GM18909 (cell line): ENCODE data around the gene SLC37A1.
"Not testable (repeated sequence)": the region's sequence is repeated elsewhere in the genome, so short reads cannot be mapped to it uniquely, and the experiment has no call there.

Experiments
- ATAC-seq: cut with Tn5 transposase; IDR thresholded peaks from one replicate; pipeline ENCODE4 v1.9.1; 2021; ENCODE audit warnings: mild to moderate bottlenecking; ENCODE audit not compliant: unreplicated experiment, poor library complexity

Gene SLC37A1

GRCh38 chr21:42607525-42608102 is 94.0 kb downstream of the SLC37A1 start:
- no peak for ATAC-seq

- ATAC-seq: no peak
Measured at GRCh38 chr21:42608446-42608845, 94.8 kb downstream of the SLC37A1 start.

GRCh38 chr21:42609811-42610210 is 96.2 kb downstream of the SLC37A1 start:
- no peak for ATAC-seq

GRCh38 chr21:42611852-42612251 is 98.2 kb downstream of the SLC37A1 start:
- no peak for ATAC-seq

DNA sequence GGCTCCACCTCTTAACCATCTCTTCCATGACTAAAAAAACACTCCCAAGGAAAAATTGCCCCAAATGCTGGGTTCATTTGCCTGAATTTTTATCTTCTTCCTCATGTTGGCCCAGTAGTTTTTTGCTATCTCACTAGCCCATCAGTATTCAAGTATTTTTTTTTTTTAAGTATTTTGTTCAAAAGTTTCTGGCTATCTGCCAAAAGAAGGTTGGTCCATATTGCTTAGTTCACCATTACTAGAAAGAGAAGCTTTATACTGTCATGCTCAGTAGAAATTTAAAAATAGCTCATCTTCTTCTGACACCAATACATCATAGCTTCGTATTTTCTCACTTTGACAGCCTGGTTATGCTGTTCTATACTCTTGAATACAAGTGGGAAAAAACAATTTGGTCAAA is 98.7 kb downstream of the SLC37A1 start:
- ATAC-seq: no peak

GRCh38 chr21:42613756-42614155 is 100.1 kb downstream of the SLC37A1 start:
- ATAC-seq: no peak

DNA sequence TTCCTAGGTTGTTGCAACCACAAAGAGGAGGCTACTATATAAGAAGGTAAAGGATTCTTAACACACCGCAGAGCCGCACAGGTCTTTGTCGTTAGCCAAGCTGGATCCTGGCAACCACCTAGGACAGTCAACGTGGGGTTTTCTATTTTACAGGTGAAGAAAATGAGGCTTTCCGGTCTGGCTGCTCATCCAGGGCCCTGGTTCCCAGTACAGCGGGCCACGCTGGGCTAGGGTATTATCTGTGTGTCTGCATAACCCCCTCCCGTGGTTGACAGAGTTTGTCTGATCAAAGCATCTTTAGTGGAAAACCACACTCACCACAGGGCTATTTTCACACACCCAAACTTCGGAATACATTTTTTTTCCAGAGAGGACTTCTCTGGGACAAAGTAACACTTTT is 100.7 kb downstream of the SLC37A1 start:
- ATAC-seq: no peak

- no peak for ATAC-seq
Measured at GRCh38 chr21:42614811-42615351, 101.2 kb downstream of the SLC37A1 start.

DNA sequence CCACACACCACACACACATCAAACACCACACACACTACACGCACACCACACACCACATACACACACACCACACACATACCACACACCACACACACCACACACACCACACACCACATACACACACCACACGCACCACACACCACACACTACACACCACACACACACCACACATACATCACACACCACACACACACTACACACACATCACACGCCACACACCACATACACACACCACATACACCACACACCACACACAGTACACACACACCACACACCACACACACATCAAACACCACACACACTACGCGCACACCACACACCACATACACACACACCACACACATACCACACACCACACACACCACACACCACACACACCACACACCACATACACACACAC is 101.7 kb downstream of the SLC37A1 start:
- not testable (repeated sequence) for ATAC-seq

DNA sequence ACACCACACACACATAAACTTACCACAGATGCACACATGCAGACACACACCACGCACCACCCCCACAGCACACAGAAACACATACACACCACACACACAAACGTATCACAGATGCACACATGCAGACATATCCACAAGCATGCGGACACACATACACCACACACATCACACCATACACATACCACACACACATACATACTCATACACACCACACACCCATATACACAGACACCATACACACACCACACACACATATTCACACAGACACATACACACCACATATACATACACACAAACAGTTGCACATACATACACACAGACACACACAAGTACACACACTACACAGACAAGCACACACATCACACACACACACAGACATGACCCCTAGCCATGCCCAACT is 102.3 kb downstream of the SLC37A1 start:
- no peak for ATAC-seq

DNA sequence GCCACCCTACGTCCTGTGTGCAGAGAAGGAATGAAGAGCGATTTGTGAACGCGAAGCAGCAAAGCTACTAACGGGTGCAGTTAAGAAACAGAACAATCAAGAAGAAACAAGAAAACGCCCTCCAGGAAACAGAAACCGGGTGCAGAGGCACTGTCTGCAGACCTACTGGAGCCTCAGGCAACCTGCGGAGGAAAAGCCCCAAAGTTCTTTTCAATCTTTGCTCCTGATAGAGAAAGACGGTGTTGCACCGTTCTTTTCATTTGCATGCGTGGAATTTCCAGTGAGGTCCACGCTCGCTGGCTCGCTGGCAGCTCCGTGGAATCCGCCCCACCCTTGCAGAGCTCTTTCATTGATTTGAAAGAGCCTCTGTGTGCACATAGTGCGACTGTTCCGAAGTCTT is 102.8 kb downstream of the SLC37A1 start:
- no peak for ATAC-seq

DNA sequence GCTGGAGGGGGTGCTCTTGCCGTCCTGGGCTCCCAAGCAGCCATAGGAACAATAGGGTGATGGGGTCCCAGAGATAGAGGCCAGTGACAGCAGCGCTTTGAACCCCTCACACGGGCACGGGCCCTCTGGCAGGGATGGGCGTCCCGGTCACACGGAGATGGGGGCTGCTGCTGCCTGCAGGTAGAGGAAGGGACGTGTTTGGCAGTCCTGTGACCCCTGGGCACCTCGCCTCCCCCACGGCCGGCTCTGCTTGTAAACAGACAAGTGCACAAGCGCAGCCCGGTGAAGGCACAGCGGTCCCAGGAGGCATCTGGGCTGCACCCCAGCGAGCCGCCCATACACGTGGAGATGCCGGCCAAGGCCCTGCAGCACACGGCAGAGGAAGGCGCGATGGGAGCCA is 103.3 kb downstream of the SLC37A1 start:
- no peak for ATAC-seq

- ATAC-seq: no peak
Measured at GRCh38 chr21:42617486-42617885, 103.8 kb downstream of the SLC37A1 start.

- ATAC-seq: no peak
Measured at GRCh38 chr21:42618707-42619102, 105.1 kb downstream of the SLC37A1 start.

- no peak for ATAC-seq
Measured at GRCh38 chr21:42619166-42619565, 105.5 kb downstream of the SLC37A1 start.

DNA sequence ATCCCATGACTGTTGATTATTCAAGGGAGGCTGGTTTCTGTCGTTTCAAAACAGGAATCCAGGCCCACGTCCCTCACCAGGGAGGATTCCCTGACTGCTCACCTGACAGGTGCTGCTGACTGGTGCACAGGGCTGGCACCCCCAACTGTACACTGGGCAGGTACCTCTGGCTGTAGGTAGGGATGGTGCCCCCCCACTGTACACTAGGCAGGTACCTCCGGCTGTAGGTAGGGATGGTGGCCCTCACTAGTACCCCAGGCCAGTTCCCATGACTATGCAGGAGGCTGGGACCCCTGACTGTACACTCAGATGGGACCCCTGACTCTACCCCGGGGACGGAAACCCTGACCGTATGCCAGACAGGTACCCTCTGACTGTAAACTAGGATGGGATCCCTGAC is 106.2 kb downstream of the SLC37A1 start:
- no peak for ATAC-seq

DNA sequence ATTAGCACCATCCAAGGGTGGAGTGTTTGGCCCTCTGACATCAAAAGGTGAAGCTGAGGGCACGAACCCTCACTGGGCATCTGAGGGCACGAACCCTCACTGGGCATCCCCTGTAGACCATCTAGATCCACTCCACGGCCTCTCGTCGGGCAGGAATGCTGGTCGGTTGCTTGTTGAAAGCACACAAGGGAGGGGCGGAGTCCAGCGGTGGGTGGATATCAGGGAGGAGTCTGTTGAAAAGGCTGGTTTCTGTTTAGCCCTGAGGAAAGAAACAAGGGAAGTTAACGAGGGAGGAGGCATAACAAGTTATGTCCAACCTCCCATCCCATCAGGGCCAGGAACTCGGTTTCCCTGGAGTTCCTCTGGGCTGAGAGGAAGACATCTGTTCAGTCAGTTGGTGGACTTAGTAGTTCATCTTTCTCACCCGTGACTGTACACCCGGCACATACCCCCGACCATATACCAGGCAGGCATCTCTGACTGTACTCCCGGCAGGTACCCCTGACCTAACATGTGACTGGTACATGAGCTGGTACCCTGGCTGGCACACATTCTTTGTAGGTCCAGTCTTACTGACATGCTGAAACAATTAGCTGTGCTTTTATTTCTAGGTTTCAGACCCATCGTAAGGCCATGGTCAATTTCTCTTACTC is 107.6 kb downstream of the SLC37A1 start:
- ATAC-seq: no peak

DNA sequence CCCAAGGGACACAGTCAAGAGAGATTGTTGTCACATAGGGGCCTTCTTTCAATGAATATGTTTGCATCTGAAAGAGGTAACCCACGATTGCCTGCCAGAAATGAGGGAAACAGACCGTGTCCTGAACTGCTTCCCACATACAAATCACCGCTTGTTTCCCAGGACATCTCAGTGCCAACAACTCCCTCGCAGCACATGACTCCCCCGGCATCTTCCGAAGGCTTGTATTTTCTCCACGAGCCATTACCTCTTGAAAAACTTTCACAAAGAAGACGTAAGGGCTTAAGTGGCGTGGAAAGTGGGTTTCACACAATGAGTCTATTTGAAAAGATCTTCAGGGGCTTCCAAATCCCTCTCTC is 108.1 kb downstream of the SLC37A1 start:
- ATAC-seq: no peak

DNA sequence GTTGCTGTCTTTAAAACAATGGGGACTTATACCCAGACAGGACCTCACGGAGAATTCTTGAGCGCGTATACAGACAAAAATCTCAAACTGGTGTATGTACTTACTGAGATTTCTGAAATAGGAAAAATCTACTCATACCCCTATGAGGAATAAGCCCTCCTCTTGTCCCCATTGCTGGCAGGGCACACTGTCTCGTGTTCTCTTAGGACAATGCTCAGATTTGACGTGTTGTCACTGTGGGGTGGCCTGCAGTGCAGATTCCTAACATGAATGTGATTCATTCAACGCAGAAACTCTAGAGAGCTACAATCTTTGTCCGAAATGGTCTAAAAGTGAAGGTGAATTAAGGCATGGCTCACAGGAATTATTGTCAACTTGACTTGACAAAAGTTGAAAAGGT is 108.6 kb downstream of the SLC37A1 start:
- ATAC-seq: no peak

- ATAC-seq: no peak
Measured at GRCh38 chr21:42623694-42624093, 110.0 kb downstream of the SLC37A1 start.

DNA sequence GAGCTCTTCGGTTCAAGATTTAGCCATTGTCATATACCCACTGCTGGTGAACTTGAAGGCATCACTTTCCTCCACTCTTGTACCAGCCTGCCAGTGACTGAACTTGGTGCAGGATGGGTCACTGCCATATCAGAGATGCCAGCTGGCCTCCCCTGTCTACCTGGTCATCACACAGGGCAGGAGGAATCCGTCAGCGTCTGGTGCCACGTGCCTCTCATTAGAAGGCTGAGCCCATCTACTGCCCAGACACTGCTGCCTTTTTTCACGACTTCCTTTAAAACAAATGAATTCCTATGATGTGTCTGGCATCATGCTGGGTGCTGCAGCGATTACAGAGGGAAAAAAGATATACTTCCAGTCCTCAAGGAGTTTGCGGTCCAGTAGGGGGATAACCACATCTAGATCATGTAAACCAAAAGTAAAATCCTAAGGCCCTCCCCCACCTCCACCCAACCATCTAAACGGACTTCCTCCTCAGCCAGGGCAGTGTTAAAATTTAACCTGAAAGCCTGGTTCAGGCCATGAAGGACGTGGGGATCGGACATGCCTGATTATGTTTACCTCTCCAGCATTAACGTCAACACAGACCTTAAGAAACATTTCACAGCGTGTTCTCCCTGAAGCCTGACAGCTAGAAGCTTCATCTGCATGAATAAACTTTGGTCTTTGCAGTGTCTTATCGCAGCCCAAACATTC is 110.6 kb downstream of the SLC37A1 start:
- ATAC-seq: no peak

DNA sequence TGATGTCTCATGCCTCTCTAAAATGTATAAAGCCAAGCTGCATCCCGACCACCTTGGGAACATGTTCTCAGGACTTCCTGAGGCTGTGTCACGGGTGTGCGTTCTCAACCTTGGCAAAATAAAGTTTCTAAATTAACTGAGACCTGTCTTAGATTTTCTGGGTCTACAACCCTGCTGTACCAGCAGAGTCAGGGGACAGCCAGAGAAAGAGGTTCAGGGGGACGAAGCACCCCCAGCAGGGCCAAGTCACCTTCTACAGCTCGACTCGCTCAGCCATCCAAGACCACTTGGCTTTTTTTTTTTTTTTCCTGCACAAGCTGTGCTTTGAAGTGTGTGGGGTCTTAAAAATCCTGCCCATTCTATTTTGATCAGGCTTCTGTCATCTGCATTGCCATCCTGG is 111.3 kb downstream of the SLC37A1 start:
- ATAC-seq: no peak
